ENCODE results near the gene AFF4.

- TF ChIP-seq CTCF (IDR thresholded peaks at IDR 0.05) (no peak), USF2 (CRISPR knock-in tag; IDR thresholded peaks at IDR 0.05) (no peak), FOXP1 (CRISPR knock-in tag; IDR thresholded peaks at IDR 0.05; ENCODE audit: borderline replicate concordance) (no peak)
Measured at GRCh38 chr5:132849347-132849746, 114.1 kb downstream of the AFF4 start.
